NCI-H526 (cell line): ENCODE measurements around the gene POU3F3.
A peak's percentile ranks its signal among the peaks of the same experiment; 100 is the strongest.

Experiments used
- DNase-seq, 2 experiments: peaks; one replicate each; lab custom pipeline; 2025; lab: John Stamatoyannopoulos, UW

The POU3F3 gene

DNA sequence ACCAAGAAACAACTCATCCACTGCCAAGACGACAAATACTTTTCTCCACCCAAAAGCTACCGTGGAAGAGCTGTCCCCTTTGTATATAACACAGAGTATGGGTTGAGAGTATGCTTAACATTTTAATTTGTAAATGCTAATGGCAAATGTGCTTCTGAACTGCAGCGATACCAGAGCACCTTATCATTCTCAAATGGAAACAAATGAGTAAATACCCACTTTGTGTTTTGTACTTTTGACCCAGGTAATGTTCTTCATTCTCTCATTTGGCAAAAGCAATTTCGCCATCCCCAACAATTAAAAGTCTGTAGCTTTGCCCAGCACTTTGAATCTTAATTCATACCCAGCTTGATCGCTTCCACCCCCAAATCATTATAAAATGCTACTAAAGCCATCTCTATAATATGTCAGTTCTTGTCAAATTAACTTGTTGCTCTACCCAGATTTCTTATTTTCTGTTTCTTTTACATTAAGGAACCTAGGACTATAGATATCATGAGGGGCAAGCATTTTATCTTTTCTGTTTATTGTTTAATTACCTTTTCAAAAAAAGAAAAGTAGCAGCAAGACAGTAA lies 6.2 kb upstream of the POU3F3 start:
- no peak for DNase-seq

DNA sequence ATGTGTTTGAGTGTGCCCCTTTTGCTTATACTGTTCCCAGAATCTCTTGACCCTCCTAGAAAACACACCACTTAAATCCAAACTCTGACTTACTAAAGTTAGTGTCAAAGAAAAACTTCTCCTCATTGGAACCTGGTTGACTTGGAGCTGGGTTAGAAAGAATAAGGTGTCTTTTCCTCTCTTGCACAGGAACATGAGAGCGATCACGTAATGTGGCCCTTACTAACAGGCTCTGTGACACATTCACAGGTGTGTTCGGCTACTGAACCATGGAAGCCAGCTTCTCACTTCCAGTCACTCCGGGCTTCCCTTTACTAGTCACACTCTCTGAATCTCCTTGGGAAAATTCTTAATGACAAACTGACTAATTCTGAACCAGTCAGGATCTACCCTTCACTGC lies 5.4 kb upstream of the POU3F3 start:
- DNase-seq = no peak

DNA sequence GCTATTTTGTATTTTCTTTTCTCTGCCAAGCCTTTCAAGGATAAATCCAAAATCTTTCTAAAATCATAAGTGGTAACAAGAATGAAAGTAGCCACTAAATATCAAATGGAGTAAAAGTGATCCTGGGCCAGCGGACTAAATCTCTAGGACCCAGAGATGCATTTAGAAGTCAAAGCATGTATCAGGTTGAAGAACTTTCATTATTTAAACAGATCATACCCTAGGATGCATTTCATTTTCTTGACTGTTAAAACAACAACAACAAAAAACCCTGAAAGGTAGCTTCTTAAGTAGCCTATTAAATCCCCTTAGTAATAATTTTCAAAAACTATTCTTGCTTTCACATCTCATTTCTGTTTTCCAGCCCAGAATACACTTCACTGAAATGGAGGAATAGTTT lies 4.8 kb upstream of the POU3F3 start:
- DNase-seq = no peak

GRCh38 chr2:104849618-104850141 lies 4.2 kb upstream of the POU3F3 start:
- DNase-seq = peak; percentile 40 to 81

DNA sequence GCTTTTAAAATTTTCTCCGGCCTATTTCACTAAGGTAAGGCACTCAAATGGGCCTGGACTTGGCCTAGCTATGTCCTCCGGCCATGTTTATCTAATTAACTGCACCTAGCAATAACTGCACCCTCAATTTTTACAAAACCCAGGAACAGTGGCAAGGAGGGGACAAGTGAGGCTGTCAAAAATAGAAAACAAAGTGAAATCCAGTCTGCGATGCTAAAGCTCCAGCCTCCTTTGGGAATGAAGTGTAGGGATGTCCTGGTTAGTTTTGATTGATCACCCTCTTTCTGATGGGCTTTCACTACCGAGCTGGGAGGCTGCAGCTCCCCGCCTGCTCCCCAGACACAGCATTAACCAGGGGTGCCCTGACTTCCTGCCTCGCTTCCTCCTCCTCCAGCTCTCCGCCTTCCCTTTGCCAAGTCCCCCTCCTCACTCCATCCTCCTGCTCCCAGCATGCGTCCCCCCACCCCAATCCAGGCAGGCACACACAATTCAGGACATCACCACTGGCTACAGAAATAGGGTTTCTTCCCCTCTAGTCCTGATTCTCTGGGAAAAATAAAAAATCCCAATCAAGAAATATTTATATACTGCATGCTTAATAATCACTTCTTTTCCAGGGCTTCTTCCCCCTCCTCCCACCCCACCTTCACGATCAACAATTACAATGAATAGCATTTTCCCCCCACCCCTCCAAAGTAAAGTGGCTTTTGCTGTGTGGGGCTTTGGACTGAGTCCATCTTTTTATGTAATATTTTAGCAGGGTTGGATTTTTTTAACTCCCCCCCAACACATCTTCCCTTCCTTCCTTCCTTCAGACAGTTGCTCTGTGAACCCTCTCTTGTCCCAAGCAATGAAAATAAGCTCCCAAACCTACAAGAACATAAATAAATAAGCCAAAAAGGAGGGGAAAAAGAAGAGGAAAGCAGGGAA lies 3.3 kb upstream of the POU3F3 start:
- DNase-seq = no peak

DNA sequence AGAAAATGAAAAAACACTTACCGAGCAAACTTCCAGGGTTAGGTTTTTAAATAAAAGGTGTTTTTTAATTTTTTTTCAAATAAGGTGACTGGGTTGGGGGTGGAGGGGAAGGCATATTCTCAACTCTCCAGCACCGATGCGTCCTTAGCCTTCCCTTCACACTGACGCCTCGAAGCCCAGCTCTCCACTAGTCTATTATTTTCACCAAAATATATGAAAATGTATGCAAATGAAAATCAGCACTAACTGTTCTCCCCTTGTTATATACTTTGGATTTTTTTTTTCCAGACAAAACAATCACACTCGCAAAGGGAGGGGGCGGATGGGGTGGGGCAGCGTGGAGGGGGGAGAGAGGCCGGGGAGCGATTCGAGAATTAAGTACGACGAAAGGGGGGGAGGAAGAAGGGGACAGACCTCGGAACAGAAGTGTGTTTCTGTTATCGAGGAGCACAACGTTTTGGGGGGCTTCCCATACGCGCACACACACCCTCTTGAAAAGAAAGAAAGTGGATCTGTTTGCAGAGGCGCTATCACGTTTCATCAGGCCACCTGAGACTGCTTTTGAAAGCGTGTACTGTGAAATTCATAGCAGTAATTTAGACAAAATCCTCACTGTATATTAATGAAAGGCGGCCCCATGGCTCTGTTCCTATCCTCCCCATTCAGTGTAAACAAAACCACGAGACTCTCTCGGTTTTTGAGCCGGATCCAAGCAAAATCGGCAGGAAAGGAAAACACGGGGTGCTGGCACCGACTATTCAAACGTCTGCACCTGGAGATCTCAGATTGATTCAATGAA lies 2.4 kb upstream of the POU3F3 start:
- peak; percentile 51 to 54 for DNase-seq

GRCh38 chr2:104852090-104852666 lies 1.7 kb upstream of the POU3F3 start:
- peak; percentile 23 to 53 for DNase-seq

- no peak for DNase-seq
These were observed 744 bp downstream of the POU3F3 start for GRCh38 chr2:104854498-104855220.

GRCh38 chr2:104855221-104856085 lies 1.5 kb downstream of the POU3F3 start:
- DNase-seq = no peak

DNA sequence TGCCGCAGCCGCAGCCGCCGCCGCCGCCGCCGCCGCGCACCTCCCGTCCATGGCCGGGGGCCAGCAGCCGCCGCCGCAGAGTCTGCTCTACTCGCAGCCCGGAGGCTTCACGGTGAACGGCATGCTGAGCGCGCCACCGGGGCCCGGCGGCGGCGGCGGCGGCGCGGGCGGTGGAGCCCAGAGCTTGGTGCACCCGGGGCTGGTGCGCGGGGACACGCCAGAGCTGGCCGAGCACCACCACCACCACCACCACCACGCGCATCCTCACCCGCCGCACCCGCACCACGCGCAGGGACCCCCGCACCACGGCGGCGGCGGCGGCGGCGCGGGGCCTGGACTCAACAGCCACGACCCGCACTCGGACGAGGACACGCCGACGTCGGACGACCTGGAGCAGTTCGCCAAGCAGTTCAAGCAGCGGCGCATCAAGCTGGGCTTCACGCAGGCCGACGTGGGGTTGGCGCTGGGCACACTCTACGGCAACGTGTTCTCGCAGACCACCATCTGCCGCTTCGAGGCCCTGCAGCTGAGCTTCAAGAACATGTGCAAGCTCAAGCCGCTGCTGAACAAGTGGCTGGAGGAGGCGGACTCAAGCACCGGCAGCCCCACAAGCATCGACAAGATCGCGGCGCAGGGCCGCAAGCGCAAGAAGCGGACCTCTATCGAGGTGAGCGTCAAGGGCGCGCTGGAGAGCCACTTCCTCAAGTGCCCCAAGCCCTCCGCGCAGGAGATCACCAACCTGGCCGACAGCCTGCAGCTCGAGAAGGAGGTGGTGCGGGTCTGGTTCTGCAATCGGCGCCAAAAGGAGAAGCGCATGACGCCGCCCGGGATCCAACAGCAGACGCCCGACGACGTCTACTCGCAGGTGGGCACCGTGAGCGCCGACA lies 2.4 kb downstream of the POU3F3 start:
- DNase-seq = peak in 1 of 2 experiments; percentile 69

- DNase-seq = peak in 1 of 2 experiments; percentile 69
These were observed 3.0 kb downstream of the POU3F3 start for GRCh38 chr2:104856973-104857261.

- DNase-seq = no peak
These were observed 3.5 kb downstream of the POU3F3 start for GRCh38 chr2:104857262-104858005.

DNA sequence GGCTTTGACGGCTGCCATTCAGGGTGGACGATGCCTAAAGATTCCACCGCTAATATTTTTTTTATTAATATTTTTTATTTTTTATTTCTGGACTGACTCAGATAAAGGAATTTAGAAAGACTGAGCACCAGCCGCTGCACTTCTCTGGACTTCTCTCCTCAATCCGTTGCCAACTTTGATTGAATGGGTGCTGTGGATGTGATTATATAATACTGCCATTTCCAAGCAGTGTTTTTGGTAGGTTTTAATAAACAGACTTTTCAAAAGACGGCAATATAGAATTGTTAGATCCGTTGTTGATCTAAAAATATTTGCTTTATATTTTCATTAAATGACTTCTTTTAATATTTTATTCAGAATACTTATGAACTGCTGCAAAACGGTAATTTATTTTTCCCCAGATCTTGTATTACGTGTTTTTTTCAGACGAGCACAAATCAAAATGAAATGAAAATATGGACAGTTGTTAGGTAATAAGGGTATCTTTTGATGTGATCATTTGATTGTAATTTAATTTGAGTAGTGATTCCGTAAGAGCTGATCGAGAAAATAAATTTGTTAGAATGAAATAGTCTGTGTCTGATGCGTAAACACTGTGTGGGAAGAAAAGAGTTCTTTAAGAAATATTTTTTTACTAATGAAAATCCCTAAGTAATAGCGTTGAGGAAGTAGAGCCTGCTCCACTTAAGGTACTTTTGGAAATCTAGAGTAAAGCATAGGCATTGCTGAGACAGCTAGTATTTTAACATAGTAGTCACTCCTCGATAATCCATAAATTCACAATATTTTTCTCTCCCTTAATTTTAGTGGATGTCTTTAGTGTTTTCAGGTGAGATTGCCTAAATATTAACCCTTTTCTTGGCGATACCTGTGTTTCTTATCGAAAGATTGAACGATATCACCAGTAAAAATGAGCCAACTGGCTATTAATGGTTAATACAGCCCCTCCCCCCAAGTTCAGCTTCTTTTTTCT lies 4.4 kb downstream of the POU3F3 start:
- DNase-seq = no peak

- DNase-seq = no peak
These were observed 5.4 kb downstream of the POU3F3 start for GRCh38 chr2:104859291-104859765.

- no peak for DNase-seq
These were observed 6.0 kb downstream of the POU3F3 start for GRCh38 chr2:104859766-104860450.

DNA sequence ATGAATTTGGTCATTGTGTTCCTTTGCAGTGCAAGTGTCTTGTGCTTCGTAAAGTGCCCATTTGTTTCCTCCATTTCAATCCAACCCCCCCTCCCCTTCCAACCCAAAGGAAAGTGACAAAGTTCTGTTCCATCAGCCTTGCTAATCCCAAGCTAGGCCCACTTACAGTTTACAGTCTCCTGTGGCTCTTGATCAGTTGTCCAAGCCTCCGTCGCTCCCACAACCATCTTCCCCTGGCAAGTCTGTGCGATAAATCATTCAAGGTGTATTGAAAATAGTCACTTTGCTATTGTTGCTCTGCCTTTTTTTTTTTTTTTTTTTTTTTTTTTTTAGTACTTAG lies 6.5 kb downstream of the POU3F3 start:
- no peak for DNase-seq
